Upper lobe of right lung (tissue), 1 donor: ENCODE results near the gene ARNT2. TPM values are rescaled to one million over a fixed set of nuclear protein-coding genes. Genes with fewer than 3 reads are reported as not detected.

Experiments used
- ATAC-seq: fragments of 200-7000 bp; cut with Tn5 transposase; one replicate; pipeline ENCODE4 v1.9.1; 2020; ENCODE audit warnings: mild to moderate bottlenecking, moderate library complexity
- DNase-seq: peaks from one replicate; pipeline ENCODE4 v3.0.0-alpha.2; 2020
- H3K27ac ChIP-seq: fragments of 200-600 bp; one replicate; pipeline ENCODE4 v1.8.0; 2022
- H3K27me3 ChIP-seq: fragments of 200-600 bp; one replicate; pipeline ENCODE4 v1.8.0; 2022; ENCODE audit warnings: mild to moderate bottlenecking
- H3K36me3 ChIP-seq: fragments of 200-600 bp; one replicate; pipeline ENCODE4 v1.8.0; 2022
- H3K4me1 ChIP-seq: fragments of 200-600 bp; one replicate; pipeline ENCODE4 v1.8.0; 2022
- H3K4me3 ChIP-seq: fragments of 200-600 bp; one replicate; pipeline ENCODE4 v1.8.0; 2022; ENCODE audit warnings: mild to moderate bottlenecking
- H3K9me3 ChIP-seq: fragments of 200-600 bp; one replicate; pipeline ENCODE4 v1.8.0; 2022
- CTCF ChIP-seq: fragments of 200-600 bp; IDR thresholded peaks from one replicate; pipeline ENCODE4 v1.8.0; 2022; ENCODE audit warnings: antibody characterized with exemption
- intact Hi-C: fragments of 100-400 bp; cut with DNase I; formaldehyde crosslinking; loops from one replicate; pipeline ENCODE4 v1.11.0; 2022
- total RNA-seq: library from RNA; stranded (reverse); fragmentation: NEBNext Ultra II Directional; extraction: Animal tissue kit (Norgen Biotek cat#: 25700); gene quantifications from one replicate; pipeline ENCODE4 v1.2.1, GENCODE V29; 2021
- donor health status: DM: no; HTN: yes; CAD: no; lungs with severe emphysema.

The ARNT2 gene
- total RNA-seq, 1 donor from 2014 or later: 12.9 TPM

- DNase-seq: no peak
- intact Hi-C loops: no loop called here
- no peak overlapping the region for H3K27ac ChIP-seq
- no peak for ATAC-seq
- TF ChIP-seq CTCF: no peak
- H3K36me3 ChIP-seq: no peaks in the 10 kb centered on the region
- no peak overlapping the region for H3K4me3 ChIP-seq
- peaks cover 14% of the 10 kb centered on the region for H3K4me1 ChIP-seq
- no peaks in the 10 kb centered on the region for H3K27me3 ChIP-seq
- H3K9me3 ChIP-seq: no peaks in the 10 kb centered on the region
These were observed 200.7 kb downstream of the ARNT2 start for GRCh38 chr15:80604583-80605575.

GRCh38 chr15:80605591-80606150, 201.5 kb downstream of the ARNT2 start:
- DNase-seq (no peak), ATAC-seq (no peak)
- no peaks in the 10 kb centered on the region for H3K9me3 ChIP-seq
- no peak overlapping the region for H3K27ac ChIP-seq
- no peak for TF ChIP-seq CTCF
- peaks cover 14% of the 10 kb centered on the region for H3K4me1 ChIP-seq
- H3K36me3 ChIP-seq: no peaks in the 10 kb centered on the region
- intact Hi-C loops: no loop called here
- H3K4me3 ChIP-seq: no peak overlapping the region
- H3K27me3 ChIP-seq: no peaks in the 10 kb centered on the region

- Histone ChIP-seq H3K27ac (no peak overlapping the region), H3K9me3 (no peaks in the 10 kb centered on the region), H3K36me3 (no peaks in the 10 kb centered on the region), H3K27me3 (no peaks in the 10 kb centered on the region), H3K4me1 (peaks cover 14% of the 10 kb centered on the region), H3K4me3 (no peak overlapping the region)
- TF ChIP-seq CTCF: no peak
- ATAC-seq (no peak), DNase-seq (no peak)
- intact Hi-C loops: no loop called here
These were observed 202.4 kb downstream of the ARNT2 start for GRCh38 chr15:80606511-80607071.

- H3K27me3 ChIP-seq: no peaks in the 10 kb centered on the region
- intact Hi-C loops: no loop called here
- peak overlapping the region; percentile 40 for H3K27ac ChIP-seq
- H3K4me1 ChIP-seq: peaks cover 14% of the 10 kb centered on the region
- no peak for TF ChIP-seq CTCF
- H3K36me3 ChIP-seq: no peaks in the 10 kb centered on the region
- H3K4me3 ChIP-seq: no peak overlapping the region
- DNase-seq (no peak), ATAC-seq (no peak)
- no peaks in the 10 kb centered on the region for H3K9me3 ChIP-seq
These were observed 203.3 kb downstream of the ARNT2 start for GRCh38 chr15:80607287-80607980.

GRCh38 chr15:80608688-80609087, 204.5 kb downstream of the ARNT2 start:
- no peak for ATAC-seq
- H3K4me3 ChIP-seq: no peak overlapping the region
- H3K27me3 ChIP-seq: no peaks in the 10 kb centered on the region
- DNase-seq: no peak
- no peaks in the 10 kb centered on the region for H3K9me3 ChIP-seq
- TF ChIP-seq CTCF: no peak
- no peaks in the 10 kb centered on the region for H3K36me3 ChIP-seq
- peaks cover 14% of the 10 kb centered on the region for H3K4me1 ChIP-seq
- intact Hi-C loops: no loop called here
- H3K27ac ChIP-seq: no peak overlapping the region
